Activated naive CD4-positive, alpha-beta T cell (primary cell): ENCODE data around the gene KRT6A.
"Not testable (repeated sequence)": the region's sequence is repeated elsewhere in the genome, so short reads cannot be mapped to it uniquely, and the experiment has no call there.

Experiments used
- DNase-seq, 4 experiments: peaks; one replicate each; lab custom pipeline; 2025; lab: John Stamatoyannopoulos, UW

KRT6A gene

GRCh38 chr12:52458861-52459260 is 34.2 kb downstream of the KRT6A start:
- DNase-seq, result no peak

GRCh38 chr12:52455821-52456220 is 37.2 kb downstream of the KRT6A start:
- no peak for DNase-seq

DNA sequence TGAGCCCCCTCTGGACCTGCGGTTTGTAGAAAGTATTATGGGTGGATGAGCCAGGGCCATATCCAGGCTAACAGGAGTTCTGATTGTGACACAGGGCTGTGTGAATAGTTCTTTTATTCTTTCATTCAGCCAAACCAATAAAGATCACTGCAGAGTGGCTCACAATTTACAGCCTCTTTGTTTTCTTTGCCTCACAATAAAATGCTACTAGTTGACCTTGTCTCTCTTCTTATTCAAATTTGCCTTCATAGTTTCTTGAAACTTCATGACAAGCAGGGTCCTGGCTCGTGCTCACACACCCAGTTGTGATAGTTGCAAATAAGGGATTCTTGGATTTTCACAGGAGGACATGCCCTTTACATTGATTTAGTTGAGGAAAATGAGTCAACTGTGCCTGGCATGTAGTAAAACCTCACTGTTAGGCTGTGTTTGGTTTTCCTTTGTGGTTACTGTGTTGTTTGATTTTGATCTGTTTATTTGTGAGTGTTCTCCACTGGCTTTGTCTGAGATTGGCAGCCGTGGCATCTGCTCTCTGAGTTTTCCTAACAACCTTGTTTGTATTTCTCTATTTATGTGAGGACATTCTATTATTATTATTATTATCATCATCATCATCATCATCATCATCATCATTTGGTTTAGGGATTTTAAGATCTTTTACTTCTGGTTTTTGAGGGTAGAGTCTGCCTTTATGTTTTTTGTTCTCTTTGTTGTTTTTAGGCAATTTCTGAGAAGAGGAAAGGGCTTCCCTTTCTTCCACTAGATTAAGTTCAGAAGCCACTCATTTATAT is 38.5 kb downstream of the KRT6A start:
- DNase-seq, result no peak

- DNase-seq, result no peak
Observed at GRCh38 chr12:52452101-52452500, 41.0 kb downstream of the KRT6A start, which contains the start of gene KRT6B. Gene KRT6B, minus strand, starts transcription at chr12:52452146. Its CDS starts 68 bp downstream, at chr12:52452078.

DNA sequence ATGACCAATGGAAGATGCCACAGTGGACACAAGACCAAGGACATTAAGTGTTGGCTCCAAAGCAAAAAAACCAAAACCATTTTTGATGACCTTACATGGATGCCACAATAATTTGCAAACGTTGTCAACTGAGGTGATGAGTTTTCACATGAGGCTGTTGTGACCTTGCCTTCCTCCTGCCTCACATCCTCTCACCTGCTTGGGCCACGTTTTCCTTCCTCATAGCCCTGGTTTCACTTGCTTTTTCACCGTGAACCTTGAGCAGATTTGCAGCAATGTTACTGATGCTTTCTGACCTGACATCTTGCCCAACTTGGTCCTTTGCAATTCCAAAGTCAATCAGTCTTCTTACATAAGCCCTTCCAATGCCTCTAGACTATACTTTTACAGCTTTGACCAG is 44.8 kb downstream of the KRT6A start:
- no peak for DNase-seq

GRCh38 chr12:52447196-52447595 is 45.9 kb downstream of the KRT6A start:
- DNase-seq, result not testable (repeated sequence)

DNA sequence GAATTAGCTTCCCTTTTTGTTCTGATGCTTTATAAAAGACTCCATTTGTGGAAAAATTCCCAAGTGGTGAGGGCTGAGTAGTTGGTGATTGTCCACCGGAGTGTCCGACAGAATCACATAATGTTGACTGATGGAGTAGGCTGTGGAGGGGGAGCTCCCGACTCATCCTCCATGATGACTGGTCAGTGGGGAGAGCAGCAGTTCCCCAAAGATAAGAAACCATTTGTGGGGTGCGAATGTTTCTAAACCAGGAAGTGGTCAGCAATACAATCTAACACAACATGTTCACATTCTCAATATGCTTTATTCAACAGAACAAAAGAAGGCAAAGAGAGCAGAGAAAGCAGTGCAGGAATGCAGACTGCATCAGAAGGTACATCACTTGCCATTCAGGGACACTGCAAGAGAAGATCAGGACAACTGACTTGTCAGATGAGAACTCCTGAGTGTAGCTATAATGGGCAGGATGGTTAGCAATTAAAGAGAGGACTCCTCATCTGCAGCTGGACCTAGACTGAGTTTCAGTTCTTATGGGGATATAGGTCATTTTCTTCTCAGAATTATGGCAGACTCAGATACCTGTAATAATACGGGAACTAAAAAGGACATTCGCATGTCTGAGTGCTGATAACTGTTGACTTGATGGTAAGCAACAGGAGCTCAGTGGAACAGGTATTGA is 46.6 kb downstream of the KRT6A start:
- no peak for DNase-seq

GRCh38 chr12:52445876-52446275 is 47.2 kb downstream of the KRT6A start:
- DNase-seq, result no peak

- DNase-seq, result no peak
Observed at GRCh38 chr12:52444647-52445595, 48.1 kb downstream of the KRT6A start.

DNA sequence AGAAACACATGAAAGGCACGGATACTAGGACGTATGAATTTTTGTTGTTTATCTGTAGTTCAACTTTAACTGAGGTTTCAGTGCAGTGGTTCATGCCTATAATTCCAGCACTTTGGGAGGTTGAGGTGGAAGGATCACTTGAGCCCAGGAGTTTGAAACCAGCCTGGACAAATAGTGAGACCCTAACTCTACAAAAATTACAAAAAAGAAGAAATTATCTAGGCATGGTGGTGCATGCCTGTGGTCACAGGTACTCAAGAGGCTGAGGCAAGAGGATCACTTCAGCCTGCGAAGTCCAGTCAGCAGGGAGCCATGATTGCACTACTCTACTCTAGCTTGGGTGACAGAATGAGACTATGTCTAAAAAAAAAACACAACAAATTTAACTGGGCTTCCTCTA is 49.1 kb downstream of the KRT6A start:
- no peak for DNase-seq

DNA sequence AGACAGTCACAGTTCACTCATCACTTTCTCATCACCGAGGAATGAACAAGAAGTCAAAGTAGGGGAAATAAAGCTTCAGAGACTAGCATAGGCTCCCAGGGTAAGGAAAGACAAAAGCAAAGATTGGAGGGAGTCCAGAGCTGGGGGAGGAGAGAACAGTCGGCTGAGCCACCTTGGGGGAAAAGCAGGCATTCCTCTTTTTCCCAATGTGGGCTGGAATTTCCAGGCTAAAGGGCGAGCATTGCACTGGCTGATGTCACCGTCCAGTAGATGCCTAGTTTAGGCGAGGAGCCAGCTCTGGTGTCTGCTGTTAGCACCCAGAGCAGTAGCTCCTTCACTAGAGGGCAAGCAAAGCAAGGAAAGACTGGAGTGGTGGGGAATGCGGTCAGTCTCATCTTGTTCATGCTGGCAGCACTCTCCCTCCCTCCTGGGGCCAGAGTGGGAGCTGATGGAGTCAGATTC is 50.4 kb downstream of the KRT6A start:
- no peak for DNase-seq

- no peak for DNase-seq
Observed at GRCh38 chr12:52441320-52441911, 51.6 kb downstream of the KRT6A start.

- no peak for DNase-seq
Observed at GRCh38 chr12:52440821-52441319, 52.2 kb downstream of the KRT6A start.

GRCh38 chr12:52439845-52440244 is 53.2 kb downstream of the KRT6A start:
- no peak for DNase-seq

DNA sequence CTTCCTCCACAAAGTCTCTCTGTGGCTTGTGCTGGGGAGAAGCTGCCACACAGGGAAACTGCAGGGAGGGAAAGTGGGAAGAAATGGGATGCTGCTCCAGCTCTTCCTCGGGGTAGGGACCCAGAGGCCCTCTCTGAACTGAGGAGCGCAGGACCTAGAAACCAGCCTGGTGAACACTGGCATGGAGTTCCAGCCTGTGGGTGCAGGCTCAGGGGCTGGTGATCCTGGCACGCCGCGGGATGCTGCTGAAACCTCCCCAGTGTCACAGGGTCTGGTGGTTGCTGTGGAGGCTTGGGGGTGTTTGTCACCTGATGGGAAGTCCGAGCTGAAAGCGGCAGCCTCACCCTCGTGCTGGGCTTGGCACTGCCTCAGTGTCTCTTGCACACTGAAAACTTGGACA is 53.6 kb downstream of the KRT6A start:
- DNase-seq, result no peak

DNA sequence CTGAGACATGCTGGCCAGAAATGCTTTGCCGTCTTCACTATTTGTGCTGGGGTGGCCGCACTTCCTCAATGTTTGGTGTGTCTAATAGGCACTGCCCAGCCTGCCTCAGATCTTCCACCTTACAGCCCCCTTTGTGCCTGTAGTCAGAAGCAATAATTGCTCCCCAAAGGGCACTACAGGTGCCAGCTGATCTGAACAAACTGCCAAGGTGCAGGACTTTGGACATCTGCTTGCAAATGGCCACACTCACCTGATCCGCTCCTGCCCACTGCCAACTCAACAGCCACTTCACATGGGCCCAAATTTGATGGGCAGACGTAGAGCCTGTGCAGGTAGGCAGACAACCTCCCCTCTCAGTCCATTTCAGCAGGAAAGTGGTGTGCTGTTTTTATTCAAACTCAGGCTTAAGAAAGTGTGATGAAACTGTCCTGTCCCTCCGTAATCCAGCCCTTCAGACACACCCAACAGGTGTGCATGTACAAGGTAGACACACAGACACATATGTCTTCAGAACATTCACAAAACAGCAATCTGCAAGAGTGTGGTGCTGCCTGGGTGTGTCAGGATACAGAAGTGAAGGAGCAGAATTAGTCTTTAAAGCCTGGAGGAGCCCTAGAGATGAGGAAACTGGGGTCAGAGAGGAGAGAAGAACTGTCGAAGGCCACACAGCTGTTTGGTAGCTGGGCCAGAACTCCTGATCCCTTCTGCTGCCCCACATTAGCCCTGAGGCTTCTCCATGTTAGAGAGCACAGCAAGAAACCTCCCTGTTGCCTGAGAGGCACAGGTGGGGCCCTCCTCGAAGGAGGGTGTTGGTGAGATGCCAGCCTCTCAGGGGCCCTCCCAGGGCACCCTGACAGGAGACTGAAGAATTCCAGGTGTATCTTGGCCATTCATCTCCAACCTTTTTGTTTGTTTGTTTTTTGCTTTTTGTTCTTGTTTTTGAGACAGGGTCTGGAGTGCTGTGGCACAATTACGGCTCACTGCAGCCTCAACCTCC is 54.5 kb downstream of the KRT6A start:
- DNase-seq, result no peak

- no peak for DNase-seq
Observed at GRCh38 chr12:52437508-52437907, 55.5 kb downstream of the KRT6A start.
